RWPE1 (cell line): Measurements from ENCODE around the gene ZNF532.

Experiments
- CTCF ChIA-PET: fragments of 350-600 bp; sonication (Branson Sonifier 250); formaldehyde crosslinking; extraction: SDS; loops from one replicate; lab custom pipeline; 2021; lab: Yijun Ruan, JAX
- POLR2A ChIA-PET: fragments of 400-600 bp; formaldehyde crosslinking; extraction: SDS; loops from one replicate; lab custom pipeline; 2020; ENCODE audit warnings: antibody characterized with exemption; ENCODE audit not compliant: low non-redundant PET; lab: Yijun Ruan, JAX
- DNase-seq: peaks from one replicate; pipeline ENCODE4 v3.0.0; 2012; ENCODE audit warnings: low spot score
- H3K27ac ChIP-seq: fragments of 450-650 bp; 2 replicates; pipeline ENCODE4 v1.5.1; 2017
- CTCF ChIP-seq: fragments of 450-650 bp; conservative IDR thresholded peaks from 2 replicates; pipeline ENCODE4 v1.5.1; 2017; ENCODE audit warnings: low read depth, mild to moderate bottlenecking

Gene ZNF532

GRCh38 chr18:58965291-58966004 lies 100.8 kb downstream of the ZNF532 start:
- ChIA-PET CTCF (no interaction called here), POLR2A (no interaction called here)

GRCh38 chr18:58966005-58966677 lies 101.5 kb downstream of the ZNF532 start:
- no peak for DNase-seq
- H3K27ac ChIP-seq: no peak overlapping the region
- ChIA-PET POLR2A (no interaction called here), CTCF (no interaction called here)
- no peak for TF ChIP-seq CTCF

More at GRCh38 chr18:58965291-58966004, 100.8 kb downstream of the ZNF532 start:
- no peak for TF ChIP-seq CTCF
- no peak for DNase-seq
- H3K27ac ChIP-seq: no peak overlapping the region

- no peak overlapping the region for H3K27ac ChIP-seq
- ChIA-PET POLR2A (no interaction called here), CTCF (no interaction called here)
- no peak for TF ChIP-seq CTCF
- no peak for DNase-seq
These were observed 102.0 kb downstream of the ZNF532 start for GRCh38 chr18:58966704-58967103.

- CTCF ChIA-PET: interaction anchor here (0.6 kb wide), 1 partner anchor 90 kb away, joined by 3 read pairs; no protein-coding TSS in a partner anchor
- POLR2A ChIA-PET: no interaction called here
These were observed 103.1 kb downstream of the ZNF532 start for GRCh38 chr18:58967751-58968254.

GRCh38 chr18:58970943-58971790 lies 106.5 kb downstream of the ZNF532 start:
- POLR2A ChIA-PET: no interaction called here
- CTCF ChIA-PET: interaction anchor here (0.6 to 0.7 kb wide), 2 partner anchors 56 to 426 kb away, joined by 3 to 5 read pairs; no protein-coding TSS in a partner anchor
- DNase-seq: no peak
- TF ChIP-seq CTCF: no peak
- H3K27ac ChIP-seq: no peak overlapping the region

More at GRCh38 chr18:58967751-58968254, 103.1 kb downstream of the ZNF532 start:
- H3K27ac ChIP-seq: no peak overlapping the region
- no peak for TF ChIP-seq CTCF
- DNase-seq: no peak

GRCh38 chr18:58975296-58975695 lies 110.6 kb downstream of the ZNF532 start:
- ChIA-PET CTCF (no interaction called here), POLR2A (no interaction called here)
- no peak for TF ChIP-seq CTCF
- no peak overlapping the region for H3K27ac ChIP-seq
- DNase-seq: no peak
